GM23338 (cell line): ENCODE results near the gene DNAJB13. TPM values are rescaled to one million over a fixed set of nuclear protein-coding genes. Genes with fewer than 3 reads are reported as not detected.

Experiments
- ATAC-seq: fragments of 200-7000 bp; cut with Tn5 transposase; 3 replicates; pipeline ENCODE4 v1.9.1; 2020
- DNase-seq: peaks from one replicate; pipeline ENCODE4 v3.0.0-alpha.2; 2015; ENCODE audit warnings: low spot score
- H2AFZ ChIP-seq: fragments of 200-600 bp; sonication (generic); 2 replicates; pipeline ENCODE4 v1.8.0; 2016; ENCODE audit warnings: antibody characterized with exemption, mild to moderate bottlenecking, moderate library complexity
- H3F3A ChIP-seq: fragments of 200-600 bp; sonication (generic); replicated peaks from 2 replicates; pipeline ENCODE4 v1.8.0; 2017; ENCODE audit warnings: antibody characterized with exemption, mixed run types, low read depth
- H3K27ac ChIP-seq: fragments of 200-600 bp; sonication (generic); 2 replicates; pipeline ENCODE4 v1.6.1; 2016; ENCODE audit warnings: low read depth
- H3K27me3 ChIP-seq: fragments of 200-600 bp; sonication (generic); 2 replicates; pipeline ENCODE4 v1.8.0; 2016; ENCODE audit warnings: mild to moderate bottlenecking, mixed run types, moderate library complexity; ENCODE audit not compliant: insufficient read depth
- H3K36me3 ChIP-seq: fragments of 200-600 bp; sonication (generic); 2 replicates; pipeline ENCODE4 v1.8.0; 2016; ENCODE audit warnings: mild to moderate bottlenecking; ENCODE audit not compliant: insufficient read depth
- H3K4me1 ChIP-seq: fragments of 200-600 bp; sonication (generic); 2 replicates; pipeline ENCODE4 v1.8.0; 2016; ENCODE audit warnings: mild to moderate bottlenecking, moderate library complexity; ENCODE audit not compliant: insufficient read depth
- H3K4me2 ChIP-seq: fragments of 200-600 bp; sonication (generic); 2 replicates; pipeline ENCODE4 v1.7.1; 2017; ENCODE audit warnings: mixed run types
- H3K4me3 ChIP-seq: fragments of 200-600 bp; sonication (generic); 2 replicates; pipeline ENCODE4 v1.6.1; 2016; ENCODE audit warnings: mixed run types
- H3K79me2 ChIP-seq: fragments of 200-600 bp; sonication (generic); replicated peaks from 2 replicates; pipeline ENCODE4 v1.8.0; 2017; ENCODE audit warnings: mild to moderate bottlenecking; ENCODE audit not compliant: insufficient read depth
- H3K9me2 ChIP-seq: fragments of 200-600 bp; sonication (generic); 2 replicates; pipeline ENCODE4 v1.8.0; 2017; ENCODE audit not compliant: insufficient read depth
- H4K20me1 ChIP-seq: fragments of 200-600 bp; sonication (generic); replicated peaks from 2 replicates; pipeline ENCODE4 v1.8.0; 2017; ENCODE audit warnings: mild to moderate bottlenecking; ENCODE audit not compliant: insufficient read depth
- H3K27ac Mint-ChIP-seq: 2 replicates; pipeline ENCODE4 v1.8.0; 2020; ENCODE audit warnings: inconsistent platforms, mild to moderate bottlenecking, moderate library complexity, mixed read lengths
- H3K27me3 Mint-ChIP-seq: 3 replicates; pipeline ENCODE4 v1.8.0; 2022; ENCODE audit warnings: low read depth, mild to moderate bottlenecking, moderate library complexity, mixed read lengths, inconsistent platforms; ENCODE audit not compliant: insufficient read depth, poor library complexity
- H3K36me3 Mint-ChIP-seq: 3 replicates; pipeline ENCODE4 v1.8.0; 2021; ENCODE audit warnings: low read depth, mild to moderate bottlenecking, inconsistent platforms, moderate library complexity, mixed read lengths
- H3K4me1 Mint-ChIP-seq: 3 replicates; pipeline ENCODE4 v1.8.0; 2020; ENCODE audit warnings: mild to moderate bottlenecking, inconsistent platforms, mixed read lengths
- H3K4me3 Mint-ChIP-seq: 3 replicates; pipeline ENCODE4 v1.8.0; 2021; ENCODE audit warnings: moderate library complexity, mild to moderate bottlenecking, inconsistent platforms, mixed read lengths
- H3K9me3 Mint-ChIP-seq: 3 replicates; pipeline ENCODE4 v1.8.0; 2020; ENCODE audit warnings: moderate library complexity, mild to moderate bottlenecking, inconsistent platforms, mixed read lengths
- CREB1 ChIP-seq: fragments of 250-450 bp; sonication (Bioruptor Pico); IDR thresholded peaks from 2 replicates; pipeline ENCODE4 v1.5.0; 2020; ENCODE audit warnings: low read depth, mild to moderate bottlenecking, moderate library complexity
- CTCF ChIP-seq, 2 experiments: fragments of 200-600 bp in 1 of 2; sonication (generic) in 1 of 2; conservative IDR thresholded peaks; 2 replicates each; pipeline versions ENCODE4 v1.5.1 to v1.6.1; 2016 to 2017; ENCODE audit warnings: antibody characterized with exemption in 2 of 2, low read depth in 2 of 2, mild to moderate bottlenecking in 2 of 2, moderate library complexity in 1 of 2
- ETS1 ChIP-seq: IDR thresholded peaks from 2 replicates; pipeline ENCODE4 v1.6.1; 2016; ENCODE audit warnings: antibody characterized with exemption
- EZH2 ChIP-seq: fragments of 200-600 bp; sonication (generic); IDR thresholded peaks from one replicate; pipeline ENCODE4 v1.8.0; 2017; ENCODE audit warnings: antibody characterized with exemption, mild to moderate bottlenecking, low read depth; ENCODE audit not compliant: unreplicated experiment
- EZH2phosphoT487 ChIP-seq: fragments of 200-600 bp; sonication (generic); IDR thresholded peaks from one replicate; pipeline ENCODE4 v1.8.1; 2018; ENCODE audit warnings: antibody characterized with exemption; ENCODE audit not compliant: unreplicated experiment
- JUNB ChIP-seq: IDR thresholded peaks from one replicate; pipeline ENCODE4 v1.6.1; 2016; ENCODE audit warnings: antibody characterized with exemption; ENCODE audit not compliant: unreplicated experiment
- NANOG ChIP-seq: IDR thresholded peaks from 2 replicates; pipeline ENCODE4 v1.6.1; 2016; ENCODE audit warnings: antibody characterized with exemption, borderline replicate concordance
- POLR2AphosphoS5 ChIP-seq: IDR thresholded peaks from 2 replicates; pipeline ENCODE4 v1.6.1; 2016; ENCODE audit warnings: antibody characterized with exemption, low read depth
- REST ChIP-seq: IDR thresholded peaks from one replicate; pipeline ENCODE4 v1.6.1; 2018; ENCODE audit warnings: antibody characterized with exemption; ENCODE audit not compliant: unreplicated experiment
- STAT1 ChIP-seq: IDR thresholded peaks from one replicate; pipeline ENCODE4 v1.6.1; 2016; ENCODE audit warnings: antibody characterized with exemption; ENCODE audit not compliant: unreplicated experiment
- ZNF114 ChIP-seq: fragments of 250-450 bp; sonication (Bioruptor Pico); IDR thresholded peaks from 2 replicates; pipeline ENCODE4 v1.5.0; 2020; ENCODE audit warnings: mild to moderate bottlenecking, moderate library complexity
- ZNF331 ChIP-seq: fragments of 250-450 bp; sonication (Bioruptor Pico); IDR thresholded peaks from 2 replicates; pipeline ENCODE4 v1.5.0; 2020; ENCODE audit warnings: low read depth, mild to moderate bottlenecking, moderate library complexity
- ZNF462 ChIP-seq: fragments of 250-450 bp; sonication (Bioruptor Pico); IDR thresholded peaks from 2 replicates; pipeline ENCODE4 v1.5.0; 2020; ENCODE audit warnings: mild to moderate bottlenecking, moderate library complexity
- polyA plus RNA-seq: library from polyadenylated mRNA; unstranded; fragments of >200 nt; fragmentation: Nextera tagmentation; extraction: Ambion mirVana; gene quantifications from 2 replicates; pipeline ENCODE4 v1.2.1, GENCODE V29; 2016
- total RNA-seq: library from RNA; depleted of rRNA; stranded (reverse); fragments of >200 nt; shearing (Covaris generic); gene quantifications from 2 replicates; pipeline ENCODE4 v1.2.3, GENCODE V29; 2014

DNAJB13 gene
- total and polyA plus RNA-seq, 2 experiments from 2014 or later: 0.14 to 0.32 TPM

- Mint-ChIP-seq H3K27me3 (peaks cover 11% of the 10 kb centered on the region), H3K4me3 (no peak within 1 kb of the TSS), H3K27ac (0 out of 2 replicates have a peak within 1 kb of the TSS, but pooled peaks have one; percentile 1), H3K4me1 (peaks cover 17% of the 10 kb centered on the region), H3K36me3 (peaks cover 3% of the 10 kb centered on the region; the same call in 1 of the 3 replicates), H3K9me3 (no peaks in the 10 kb centered on the region)
- H3F3A ChIP-seq: no peaks in the 10 kb centered on the region
- no peaks in the 10 kb centered on the region for H3K9me2 ChIP-seq
- no peaks in the 10 kb centered on the region for H4K20me1 ChIP-seq
- H3K4me1 ChIP-seq: 0 out of 2 replicates have a peak, but pooled peaks cover 5% of the 10 kb centered on the region
- no peaks in the 10 kb centered on the region for H3K36me3 ChIP-seq
- no peak within 1 kb of the TSS for H2AFZ ChIP-seq
- no peak within 1 kb of the TSS for H3K27ac ChIP-seq
- TF ChIP-seq JUNB (no peak), ETS1 (no peak), NANOG (no peak), REST (no peak), POLR2AphosphoS5 (no peak), CTCF (conservative IDR thresholded peaks at IDR 0.05; ENCODE audit: low read depth in 2 of 2) (no peak), ZNF462 (no peak), ZNF114 (CRISPR knock-in tag) (no peak), STAT1 (no peak), CREB1 (CRISPR knock-in tag) (no peak), ZNF331 (CRISPR knock-in tag) (no peak), EZH2phosphoT487 (no peak), EZH2 (no peak)
- H3K79me2 ChIP-seq: no peaks in the 10 kb centered on the region
- no peaks in the 10 kb centered on the region for H3K27me3 ChIP-seq
- H3K4me2 ChIP-seq: no peak within 1 kb of the TSS
- no peak within 1 kb of the TSS for H3K4me3 ChIP-seq
- ATAC-seq (no peak), DNase-seq (no peak)
Measured at GRCh38 chr11:74008373-74009229, 57.8 kb downstream of the DNAJB13 start, which contains the start of gene UCP3. Gene UCP3 (minus strand): TSS chr11:74009085. CDS start chr11:74007042, 2,043 bp downstream.
